NCI-H748 (cell line): ENCODE results near the gene SYT7.

Experiments
- DNase-seq: peaks from one replicate; lab custom pipeline; 2025; ENCODE audit not compliant: unreplicated experiment; lab: John Stamatoyannopoulos, UW

Gene SYT7

DNA sequence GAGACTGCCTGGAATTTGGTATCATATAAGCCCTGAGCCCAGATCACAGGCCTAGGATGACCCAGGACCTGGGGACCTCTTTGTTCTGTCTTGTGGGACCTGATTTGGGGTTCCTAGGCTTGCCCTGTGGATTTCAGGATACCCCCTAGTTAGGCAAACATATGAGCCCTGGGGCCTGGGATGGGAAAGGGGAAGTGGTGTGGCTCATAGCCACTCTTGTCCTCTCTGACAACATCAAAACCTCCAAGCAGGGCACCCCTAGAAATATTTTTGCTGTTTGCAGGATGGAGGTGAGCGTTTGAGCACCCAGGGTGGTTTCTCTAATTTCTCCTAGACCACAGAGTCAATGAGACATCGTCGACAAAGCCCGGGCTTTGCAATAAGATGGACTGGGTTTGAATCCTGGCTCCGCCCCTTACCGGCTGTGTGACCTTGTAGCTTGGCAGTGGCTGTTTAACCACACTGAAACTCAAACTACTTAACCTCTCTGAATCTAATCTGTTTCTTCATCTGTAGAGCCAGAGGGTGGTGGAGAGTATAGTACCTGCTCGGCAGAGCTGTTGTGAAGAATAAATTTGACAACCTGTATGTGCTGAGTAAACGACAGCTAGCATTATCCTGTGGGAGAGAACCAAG is 77.6 kb downstream of the SYT7 start:
- DNase-seq = no peak

DNA sequence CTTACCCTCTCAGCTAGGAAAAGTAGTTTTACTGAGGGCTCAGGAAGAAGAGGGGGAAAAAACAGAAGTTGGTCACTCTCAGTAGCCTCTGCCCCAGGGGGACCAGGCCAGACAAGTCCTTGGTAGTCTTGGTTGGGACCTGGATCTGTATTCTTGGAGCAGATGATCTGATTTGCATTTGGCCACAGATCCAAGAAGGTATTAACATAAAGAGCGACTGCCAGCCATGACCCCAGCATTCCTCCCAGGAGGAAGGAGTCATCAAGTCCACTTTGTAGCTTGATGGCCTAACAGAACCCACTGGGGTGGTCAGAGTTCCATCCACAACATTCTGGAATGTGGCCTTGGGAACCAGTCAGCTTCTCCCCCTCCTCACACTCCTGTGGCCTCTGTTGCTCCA is 78.4 kb downstream of the SYT7 start:
- no peak for DNase-seq

DNA sequence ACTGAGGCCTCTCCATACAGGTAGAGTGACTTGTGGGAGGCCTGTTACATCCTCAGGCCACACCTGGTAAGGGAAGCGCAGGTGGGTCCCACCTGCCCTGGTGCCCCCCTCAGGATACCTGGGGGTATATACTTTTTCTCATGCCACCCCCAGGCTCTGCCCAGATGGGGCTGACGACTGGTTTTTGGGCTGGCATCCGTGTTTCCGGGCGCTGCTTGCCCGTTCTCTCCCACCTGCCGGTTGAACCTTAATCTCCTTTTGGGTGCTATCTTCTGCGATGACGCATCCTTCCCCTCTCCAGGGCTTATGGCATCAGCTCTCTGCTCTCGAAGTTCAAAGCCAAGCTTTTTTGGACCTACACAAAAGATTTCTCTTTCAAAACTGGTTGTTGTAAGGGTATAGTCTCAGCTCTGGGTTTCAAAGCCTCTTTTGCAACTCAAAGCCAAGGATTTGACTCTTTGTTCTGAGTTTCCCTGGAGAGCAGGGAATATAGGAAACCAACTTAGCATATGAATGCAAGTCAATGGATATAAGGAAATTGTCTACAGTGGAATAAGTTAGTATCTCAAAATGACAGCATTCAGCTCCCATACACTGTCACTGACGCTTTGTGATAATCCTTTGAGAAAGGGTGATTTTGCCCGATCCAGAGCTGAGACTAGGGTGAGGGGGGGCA is 80.9 kb downstream of the SYT7 start:
- DNase-seq = no peak

DNA sequence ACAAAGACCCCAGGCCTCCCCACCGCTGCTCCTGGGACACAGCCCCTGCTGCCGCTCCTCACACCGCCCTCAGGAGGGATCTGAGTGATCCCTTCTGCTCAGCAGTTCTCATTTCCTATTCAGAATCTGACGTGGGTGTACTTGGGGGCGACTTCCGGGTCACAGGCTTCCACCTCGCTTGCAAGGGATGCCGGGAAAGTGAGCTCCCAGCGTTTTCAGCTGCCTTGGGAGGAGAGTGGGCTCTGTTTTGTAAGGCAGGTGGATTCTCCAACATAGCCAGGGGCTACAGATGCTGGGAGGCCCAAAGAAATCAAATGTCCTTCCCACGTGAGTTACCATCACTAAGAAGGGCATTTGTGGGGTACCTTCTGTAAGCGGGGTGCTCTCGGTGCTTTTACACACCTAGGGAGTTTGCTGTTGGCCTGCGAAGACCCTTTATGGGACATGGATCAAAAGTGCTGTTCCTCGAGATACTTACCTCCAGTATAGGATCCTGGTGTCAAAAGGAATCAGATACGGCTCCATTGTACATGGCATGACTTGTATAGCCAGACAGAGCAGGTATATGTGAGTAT is 82.0 kb downstream of the SYT7 start:
- no peak for DNase-seq

DNA sequence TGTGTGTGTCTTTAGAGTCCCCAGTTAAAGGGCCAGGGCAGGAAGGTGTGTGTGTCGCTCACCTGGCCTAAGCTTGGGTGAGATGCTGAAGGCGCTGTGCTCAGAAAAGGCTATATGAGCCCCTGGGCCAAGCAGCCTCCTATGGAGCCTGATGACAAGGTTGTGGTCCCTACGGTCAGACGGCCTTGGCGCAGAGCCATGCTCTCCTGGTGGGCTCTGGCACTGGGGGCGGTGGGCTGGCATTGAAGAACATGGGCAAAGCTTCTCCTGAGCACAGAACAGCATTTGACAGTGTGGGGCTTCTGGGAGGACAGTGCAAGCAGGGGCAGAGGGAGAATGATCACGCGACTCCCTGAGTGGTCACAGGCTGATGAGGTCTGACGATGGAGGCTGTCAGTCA is 83.0 kb downstream of the SYT7 start:
- DNase-seq = no peak

DNA sequence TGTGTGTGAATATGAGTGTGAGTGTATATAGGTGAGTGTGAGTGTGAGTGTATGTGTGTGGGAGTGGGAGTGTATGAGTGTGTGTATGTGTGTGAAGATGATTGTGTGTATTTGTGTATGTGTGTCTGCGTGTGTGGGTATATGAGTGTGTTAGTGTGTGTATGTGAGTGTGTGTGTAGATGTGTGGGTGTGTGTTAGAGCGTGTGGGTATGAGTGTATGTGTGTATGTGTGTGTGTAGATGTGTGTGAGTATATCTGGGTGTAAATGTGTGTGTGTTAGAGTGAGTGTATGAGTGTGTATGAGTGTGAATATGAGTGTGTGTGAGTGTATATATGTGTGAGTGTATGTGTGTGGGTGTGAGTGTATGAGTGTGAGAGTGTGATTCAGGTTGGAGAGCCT is 83.4 kb downstream of the SYT7 start:
- DNase-seq = no peak

DNA sequence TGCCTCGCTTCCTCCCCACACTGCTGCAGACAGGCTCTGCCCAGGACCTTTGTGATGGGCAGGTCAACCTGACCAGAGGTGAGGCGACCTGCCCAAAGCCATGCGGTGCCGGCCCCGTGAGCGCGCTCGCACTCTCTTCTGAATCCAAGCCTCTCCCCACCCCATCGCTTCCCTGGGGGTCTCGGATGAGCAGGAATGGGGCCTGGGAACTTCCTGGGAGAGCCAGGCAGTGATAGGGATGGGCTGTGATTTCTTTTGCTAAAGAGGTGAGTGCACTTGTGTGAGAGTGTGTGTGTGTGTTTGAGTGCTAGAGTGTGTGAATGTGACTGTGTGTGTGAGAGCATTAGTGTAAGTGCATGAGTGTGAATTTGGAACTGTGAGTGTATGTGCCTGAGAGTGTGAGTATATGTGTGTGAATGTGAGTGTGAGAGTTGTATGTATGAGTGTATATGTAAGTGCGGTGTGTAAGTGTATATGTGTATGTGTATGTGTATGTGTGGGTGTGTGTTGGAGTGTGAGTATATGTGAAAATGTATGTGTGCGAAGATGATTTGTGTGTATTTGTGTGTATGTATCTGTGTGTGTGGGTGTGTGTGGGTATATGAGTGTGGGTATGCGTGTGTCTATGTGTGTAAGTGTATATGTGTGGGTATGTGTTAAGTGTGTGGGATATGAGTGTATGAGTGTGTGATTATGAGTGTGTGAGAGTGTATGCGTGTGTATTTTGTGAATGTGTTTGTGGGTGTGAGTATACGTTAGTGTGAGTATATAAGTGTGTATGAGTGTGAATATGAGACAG is 84.1 kb downstream of the SYT7 start:
- DNase-seq = no peak

DNA sequence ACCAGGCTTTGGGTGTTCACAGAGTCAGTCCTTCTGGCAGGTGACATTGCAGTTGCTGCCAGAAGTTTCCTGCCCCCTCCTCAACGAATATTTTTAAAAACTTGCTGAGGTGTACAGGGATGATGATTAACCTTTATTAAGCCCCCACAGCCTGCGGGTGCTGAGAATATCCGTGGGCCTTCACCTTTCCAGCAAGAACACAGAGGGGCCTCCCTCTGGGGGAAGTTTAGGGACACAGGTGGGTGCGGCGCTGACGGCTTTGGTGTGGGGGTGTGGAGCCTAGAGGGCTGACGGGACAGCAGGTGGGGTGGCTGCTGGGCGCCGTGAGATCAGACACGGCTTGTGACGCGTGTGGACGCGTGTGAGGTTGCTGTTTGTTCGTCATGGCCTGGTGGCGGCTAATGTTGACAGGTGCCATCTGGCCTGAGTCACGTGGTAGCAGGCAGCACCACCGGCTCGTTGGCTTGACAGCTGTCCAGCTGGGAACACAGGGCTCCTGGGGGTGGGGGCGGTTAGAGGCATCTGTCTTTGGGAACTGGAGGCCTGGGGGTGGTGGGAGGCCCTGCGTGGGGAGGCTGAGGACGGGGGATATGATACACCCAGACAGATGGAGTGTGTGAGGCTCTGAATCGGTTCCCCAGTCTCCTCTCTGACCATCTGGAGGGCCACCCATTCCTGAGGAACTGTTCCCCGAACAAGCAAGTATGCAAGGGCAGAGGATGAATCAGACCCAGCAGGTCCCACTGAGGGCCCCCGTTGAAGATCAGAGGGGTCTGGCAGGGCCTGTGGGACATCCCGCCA is 84.9 kb downstream of the SYT7 start:
- DNase-seq = peak; percentile 70

DNA sequence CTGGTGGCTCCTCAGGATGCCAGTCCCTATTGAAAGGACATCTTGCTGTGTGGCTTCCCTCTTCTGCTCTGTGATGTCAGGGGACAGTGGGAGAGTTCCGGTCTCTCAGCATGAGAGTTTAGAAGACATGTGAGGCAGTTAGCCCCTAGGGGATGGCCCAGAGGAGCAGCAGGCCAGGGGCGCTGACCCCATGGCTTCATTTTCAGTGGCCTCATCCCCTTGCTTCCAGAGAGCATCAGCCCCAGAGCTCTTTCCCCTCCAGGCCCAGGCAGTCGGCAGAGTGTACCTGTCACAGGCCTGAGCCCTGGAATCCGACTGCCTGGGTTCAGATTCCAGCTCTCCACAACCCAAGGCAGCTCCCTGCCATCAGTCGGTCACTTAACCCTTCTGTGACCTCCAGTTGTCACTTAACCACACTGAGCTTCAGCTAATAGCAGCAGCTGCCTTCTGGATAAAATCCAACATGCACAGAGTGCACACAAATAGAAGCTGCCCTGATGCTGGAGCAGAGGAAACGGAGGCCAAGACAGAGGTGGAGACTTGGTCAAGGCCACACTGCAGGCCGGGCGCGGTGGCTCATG is 86.4 kb downstream of the SYT7 start:
- no peak for DNase-seq

DNA sequence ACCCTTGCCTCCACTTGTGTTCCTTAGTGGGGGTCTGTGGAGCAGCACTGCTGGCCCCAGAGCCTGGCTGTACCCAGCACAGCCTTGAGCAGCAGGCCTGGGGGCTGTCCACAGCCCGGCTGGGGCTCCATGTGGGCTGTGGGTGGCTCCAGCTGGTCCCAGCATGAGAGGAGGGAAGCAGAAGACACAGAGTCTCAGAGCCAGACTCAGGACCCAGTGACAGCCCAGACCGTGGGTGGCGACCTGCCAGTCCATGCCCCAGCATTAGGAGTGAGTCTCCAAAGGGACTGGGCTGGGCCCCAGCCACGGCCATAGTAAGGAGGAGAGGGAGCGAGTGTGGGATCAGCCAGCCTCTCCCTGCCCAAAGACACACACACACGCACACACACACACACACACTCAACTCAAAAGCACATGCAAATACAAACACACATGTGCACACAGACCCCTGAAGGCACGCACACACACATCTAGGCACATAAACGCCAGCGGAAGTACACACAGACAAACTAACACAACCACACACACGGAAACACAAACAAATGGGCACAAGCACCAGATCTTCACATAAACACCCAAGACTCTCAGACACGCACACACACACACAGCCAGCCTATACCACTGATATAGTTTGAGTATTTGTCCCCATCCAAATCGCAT is 89.0 kb downstream of the SYT7 start:
- DNase-seq = no peak

DNA sequence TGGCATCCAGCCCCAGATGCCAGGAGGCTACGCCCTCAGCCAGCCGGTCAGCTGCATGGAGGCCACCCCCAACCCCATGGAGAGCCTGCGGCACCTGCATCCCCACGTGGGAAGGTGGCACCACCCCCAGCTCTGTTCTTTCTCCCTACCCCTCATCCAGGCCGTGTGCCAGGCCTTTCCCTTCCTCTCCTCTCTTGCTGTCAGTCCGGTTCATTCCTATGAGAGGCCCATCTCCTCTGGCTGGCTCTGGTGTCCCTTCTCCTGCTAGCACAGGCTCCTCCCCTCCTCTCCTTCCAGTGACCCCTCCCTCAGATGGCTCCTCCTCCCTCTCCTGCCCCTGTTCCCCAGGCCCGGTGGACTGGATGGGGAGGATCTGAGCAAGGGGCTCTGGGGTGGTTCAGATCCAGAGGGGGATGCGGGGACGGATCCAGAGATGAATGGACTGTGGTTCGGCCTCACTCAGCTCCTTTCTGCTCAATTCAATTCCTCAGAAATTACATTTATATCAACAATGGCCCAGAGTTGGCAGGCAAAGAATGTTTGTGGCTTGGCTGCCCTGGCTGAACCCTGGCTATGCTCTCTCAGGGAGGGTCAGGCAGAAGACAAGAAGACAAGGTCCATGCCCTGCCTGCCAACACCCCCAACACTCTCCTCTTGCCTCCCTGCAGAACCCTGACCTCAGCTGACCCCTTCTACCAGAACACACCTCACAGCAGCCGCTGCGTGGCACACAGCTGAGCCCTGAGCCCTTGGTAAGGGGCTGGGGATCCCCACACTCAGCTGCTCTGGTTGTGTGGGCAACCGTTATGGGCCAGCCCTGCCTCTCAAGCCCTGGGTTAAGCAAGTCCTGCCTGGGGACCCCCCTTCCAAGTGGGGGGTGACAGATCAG is 90.8 kb downstream of the SYT7 start:
- no peak for DNase-seq

DNA sequence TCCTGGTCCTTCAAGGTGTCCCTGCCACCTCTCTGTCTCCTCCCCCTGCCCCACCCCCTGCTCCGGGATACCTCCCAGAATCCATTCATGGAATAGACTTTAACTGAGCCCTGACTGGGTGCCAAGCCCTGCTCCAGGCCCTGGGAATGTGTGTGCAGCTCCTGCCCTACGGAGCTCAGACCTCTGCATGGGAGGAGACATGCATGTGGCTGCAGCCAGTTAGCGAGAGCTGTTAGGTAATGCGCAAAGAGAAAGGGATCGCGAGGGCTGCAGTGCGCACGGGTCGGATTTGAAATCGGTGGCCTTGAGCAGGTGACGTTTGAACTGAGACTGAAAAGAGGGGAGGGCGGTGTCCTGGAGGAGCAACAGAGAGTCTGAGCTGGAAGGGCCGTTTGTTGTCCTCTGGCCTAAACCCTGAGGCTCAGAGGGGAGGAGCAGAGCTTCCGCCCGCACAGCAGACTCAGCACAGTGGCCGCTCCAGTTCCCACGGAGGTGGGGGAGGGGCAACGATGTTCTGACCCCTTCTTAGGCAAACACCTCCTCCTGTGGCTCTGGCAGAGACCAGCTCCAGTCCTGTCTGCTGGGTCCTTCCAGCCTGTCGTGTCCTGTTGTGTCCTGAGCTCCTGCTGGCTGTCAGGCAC is 92.1 kb downstream of the SYT7 start:
- peak; percentile 15 for DNase-seq

DNA sequence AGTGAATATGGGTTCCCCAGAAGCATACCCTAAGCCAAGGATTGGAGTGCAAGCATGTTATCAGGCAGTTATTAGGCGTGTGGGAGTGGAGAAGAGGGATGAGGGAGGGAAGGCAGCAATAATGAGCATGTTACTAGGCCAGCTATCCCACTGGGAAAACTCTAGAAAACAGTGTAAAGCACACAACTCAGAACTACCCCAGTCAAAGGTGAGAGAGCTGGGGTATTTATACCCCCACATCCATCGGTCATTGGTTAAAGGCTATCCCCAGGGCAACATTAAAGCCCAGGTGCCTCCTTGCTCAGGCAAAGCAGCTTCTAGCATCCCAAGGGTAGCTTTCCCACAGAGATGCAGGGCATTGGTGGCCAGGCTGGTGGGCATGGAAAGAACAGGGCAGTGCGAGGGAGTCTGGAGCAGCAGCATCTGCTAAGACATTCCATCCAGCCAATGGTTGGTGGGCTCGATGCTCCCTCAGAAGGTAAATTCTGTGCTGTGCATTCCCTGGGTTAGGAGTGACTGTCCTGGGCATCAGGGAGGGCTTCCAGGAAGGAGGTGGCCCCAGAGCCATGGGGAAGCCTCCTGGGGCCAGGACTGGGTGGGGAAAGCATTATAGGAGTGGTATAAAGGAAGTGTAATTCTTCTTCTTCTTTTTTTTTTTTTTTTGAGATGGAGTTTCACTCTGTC is 93.4 kb downstream of the SYT7 start:
- no peak for DNase-seq

DNA sequence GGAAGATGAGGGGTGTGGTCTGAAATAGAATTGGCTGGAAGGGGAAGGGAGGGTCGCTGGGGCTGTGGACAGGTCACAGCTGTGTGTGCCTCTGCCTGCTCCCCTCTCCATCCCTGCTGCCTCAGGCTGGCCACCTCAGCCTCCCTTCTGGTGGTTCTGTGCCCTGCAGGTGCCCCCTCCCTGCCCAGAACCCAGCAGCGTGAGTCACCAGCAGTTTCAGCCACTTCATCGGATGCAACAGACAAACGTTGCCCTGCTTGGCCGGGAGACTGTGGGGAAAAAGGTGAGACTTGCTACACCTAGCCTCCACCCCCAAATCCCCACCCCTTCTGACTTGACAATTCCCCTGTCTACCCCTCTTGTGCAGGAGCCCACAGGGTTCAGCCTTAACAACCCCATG is 94.1 kb downstream of the SYT7 start:
- DNase-seq = no peak

DNA sequence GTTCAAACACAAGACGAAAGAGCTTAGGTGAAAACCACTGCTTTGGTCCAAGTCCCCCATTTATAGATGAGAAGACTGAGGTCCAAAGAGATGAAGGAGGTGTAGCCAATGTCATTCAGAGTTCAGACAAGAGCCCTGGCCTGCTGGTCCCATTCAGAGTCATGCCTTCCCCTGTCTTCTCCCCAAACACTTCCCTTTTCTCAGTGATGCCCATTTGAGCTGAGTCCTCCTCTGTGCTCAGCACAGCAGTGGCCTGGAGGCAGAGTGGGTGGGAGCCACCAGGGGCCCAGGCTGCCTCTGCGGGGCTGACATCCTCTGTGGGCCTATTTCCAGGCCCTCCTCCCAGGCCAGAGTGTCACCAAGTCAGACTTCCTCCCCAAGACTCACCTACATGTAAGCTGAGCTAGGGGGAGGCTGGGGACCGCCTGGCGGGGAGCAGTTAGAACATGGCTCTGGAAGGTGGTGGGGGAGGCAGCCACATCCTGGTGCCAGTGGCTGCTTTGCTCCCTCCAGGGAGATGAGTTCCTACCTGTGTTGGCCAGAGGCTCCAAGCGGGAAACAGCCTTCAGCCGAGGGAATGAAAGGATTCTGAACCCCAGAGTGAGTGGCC is 94.8 kb downstream of the SYT7 start:
- DNase-seq = no peak

DNA sequence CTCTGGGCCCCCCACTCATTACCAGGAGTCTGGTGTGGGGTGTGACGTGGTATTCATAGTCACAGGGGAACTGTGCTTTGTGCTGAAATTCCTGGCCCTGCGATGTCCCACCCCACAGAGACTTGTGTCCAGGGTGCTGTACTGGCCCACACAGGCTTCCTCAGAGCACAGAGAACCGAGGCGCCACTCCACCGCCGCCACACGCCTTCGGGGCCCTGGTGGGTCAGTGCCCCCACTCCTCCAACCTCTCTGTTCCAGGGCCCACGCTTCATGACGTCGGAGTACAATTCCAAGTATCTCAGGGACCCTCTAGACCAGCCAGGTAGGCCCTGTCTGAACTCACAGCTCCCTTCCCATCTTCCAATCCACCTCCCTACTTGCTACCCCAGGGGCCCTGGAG is 95.8 kb downstream of the SYT7 start:
- DNase-seq = no peak

DNA sequence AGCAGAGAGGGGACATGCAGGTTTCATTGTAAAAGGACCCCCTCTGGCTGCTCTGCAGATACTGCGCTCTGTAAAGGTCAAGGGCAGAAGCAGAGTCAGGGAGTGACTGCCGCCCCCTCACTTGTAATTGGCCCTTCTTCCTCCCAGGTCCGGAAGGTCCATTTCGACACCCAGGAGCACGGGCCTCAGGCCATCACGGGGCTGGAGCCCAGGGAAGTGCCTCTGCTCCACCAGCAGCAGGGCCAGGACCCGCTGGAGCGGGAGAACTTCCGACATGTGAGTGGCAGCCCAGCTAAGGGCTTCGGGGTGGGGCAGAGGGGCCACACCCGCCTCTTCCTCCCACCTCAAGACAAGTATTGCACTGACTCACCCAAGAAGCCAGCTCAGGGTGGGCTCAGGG is 96.3 kb downstream of the SYT7 start:
- DNase-seq = no peak

DNA sequence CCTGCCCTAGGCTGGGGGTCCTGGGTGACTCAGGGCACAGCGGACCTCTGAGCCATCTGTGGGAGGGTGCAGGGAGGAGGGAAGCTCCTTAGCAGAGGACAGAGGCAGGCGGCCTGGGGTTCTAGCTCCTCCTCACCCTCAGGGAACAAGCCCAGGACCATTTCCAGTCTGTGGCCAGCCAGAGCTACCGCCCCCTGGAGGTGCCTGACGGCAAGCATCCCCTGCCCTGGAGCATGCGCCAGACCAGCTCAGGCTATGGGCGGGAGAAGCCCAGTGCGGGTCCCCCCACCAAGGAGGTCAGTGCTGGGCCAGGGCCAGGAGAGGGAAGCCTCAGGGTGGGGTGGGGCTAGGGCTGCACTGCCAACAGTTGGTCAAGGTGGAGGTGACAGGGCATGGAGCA is 98.4 kb downstream of the SYT7 start:
- no peak for DNase-seq
